WERI-Rb-1 (cell line): Measurements from ENCODE around the gene MTURN.

Source experiments
- DNase-seq: peaks from one replicate; pipeline ENCODE4 v3.0.0-alpha.2; 2020
- H3K27ac ChIP-seq: fragments of 250-450 bp; sonication (Bioruptor Pico); 2 replicates; pipeline ENCODE4 v1.5.1; 2020; ENCODE audit warnings: mild to moderate bottlenecking, moderate library complexity
- H3K27me3 ChIP-seq: fragments of 250-450 bp; sonication (Bioruptor Pico); 2 replicates; pipeline ENCODE4 v1.5.1; 2021; ENCODE audit warnings: mild to moderate bottlenecking, low read depth, moderate library complexity; ENCODE audit not compliant: insufficient read depth, severe bottlenecking
- H3K36me3 ChIP-seq: fragments of 250-450 bp; sonication (Bioruptor Pico); 2 replicates; pipeline ENCODE4 v1.5.1; 2020; ENCODE audit warnings: mild to moderate bottlenecking, moderate library complexity
- H3K4me3 ChIP-seq: 2 replicates; pipeline ENCODE4 v1.5.1; 2011; ENCODE audit warnings: low read depth, mild to moderate bottlenecking, control low read depth, low read length
- H3K9me3 ChIP-seq: fragments of 250-450 bp; sonication (Bioruptor Pico); 2 replicates; pipeline ENCODE4 v1.5.1; 2021; ENCODE audit warnings: mild to moderate bottlenecking, moderate library complexity; ENCODE audit not compliant: severe bottlenecking
- CTCF ChIP-seq: IDR thresholded peaks from 2 replicates; pipeline ENCODE4 v1.5.1; 2011; ENCODE audit warnings: low read depth, mild to moderate bottlenecking, control low read depth, inconsistent platforms, low read length

MTURN gene

GRCh38 chr7:30113144-30113543, 21.6 kb upstream of the MTURN start:
- Histone ChIP-seq H3K27me3 (no peaks in the 10 kb centered on the region), H3K27ac (no peak overlapping the region), H3K9me3 (peaks cover 2% of the 10 kb centered on the region), H3K36me3 (no peaks in the 10 kb centered on the region), H3K4me3 (no peak overlapping the region)
- no peak for TF ChIP-seq CTCF
- DNase-seq, result no peak

GRCh38 chr7:30114536-30115238, 20.1 kb upstream of the MTURN start:
- no peak for DNase-seq
- Histone ChIP-seq H3K36me3 (no peaks in the 10 kb centered on the region), H3K27me3 (no peaks in the 10 kb centered on the region), H3K27ac (no peak overlapping the region), H3K9me3 (peaks cover 2% of the 10 kb centered on the region), H3K4me3 (no peak overlapping the region)
- no peak for TF ChIP-seq CTCF

GRCh38 chr7:30115709-30116297, 19.0 kb upstream of the MTURN start:
- TF ChIP-seq CTCF, result no peak
- Histone ChIP-seq H3K9me3 (peaks cover 2% of the 10 kb centered on the region), H3K27ac (no peak overlapping the region), H3K27me3 (no peaks in the 10 kb centered on the region), H3K36me3 (no peaks in the 10 kb centered on the region), H3K4me3 (no peak overlapping the region)
- DNase-seq, result no peak

- DNase-seq, result no peak
Measured at GRCh38 chr7:30116771-30117170, 18.0 kb upstream of the MTURN start.

GRCh38 chr7:30117896-30118295, 16.9 kb upstream of the MTURN start:
- no peak for TF ChIP-seq CTCF
- no peak for DNase-seq
- no peaks in the 10 kb centered on the region for H3K27me3 ChIP-seq
- peaks cover 2% of the 10 kb centered on the region for H3K9me3 ChIP-seq
- no peak overlapping the region for H3K27ac ChIP-seq
- no peaks in the 10 kb centered on the region for H3K36me3 ChIP-seq
- no peak overlapping the region for H3K4me3 ChIP-seq

More at GRCh38 chr7:30116771-30117170, 18.0 kb upstream of the MTURN start:
- H3K9me3 ChIP-seq, result peaks cover 2% of the 10 kb centered on the region
- H3K4me3 ChIP-seq, result no peak overlapping the region
- H3K27ac ChIP-seq, result no peak overlapping the region
- no peaks in the 10 kb centered on the region for H3K36me3 ChIP-seq
- no peaks in the 10 kb centered on the region for H3K27me3 ChIP-seq
- no peak for TF ChIP-seq CTCF
